Measurements from ENCODE around the gene SELP. TPM values are rescaled to one million over a fixed set of nuclear protein-coding genes. Genes with fewer than 3 reads are reported as not detected.
A peak's percentile ranks its signal among the peaks of the same experiment; 100 is the strongest.

Gene SELP
- total RNA-seq, 4 donors from 2014 or later: 8.2 to 74.5 (median 27.5) TPM

DNA sequence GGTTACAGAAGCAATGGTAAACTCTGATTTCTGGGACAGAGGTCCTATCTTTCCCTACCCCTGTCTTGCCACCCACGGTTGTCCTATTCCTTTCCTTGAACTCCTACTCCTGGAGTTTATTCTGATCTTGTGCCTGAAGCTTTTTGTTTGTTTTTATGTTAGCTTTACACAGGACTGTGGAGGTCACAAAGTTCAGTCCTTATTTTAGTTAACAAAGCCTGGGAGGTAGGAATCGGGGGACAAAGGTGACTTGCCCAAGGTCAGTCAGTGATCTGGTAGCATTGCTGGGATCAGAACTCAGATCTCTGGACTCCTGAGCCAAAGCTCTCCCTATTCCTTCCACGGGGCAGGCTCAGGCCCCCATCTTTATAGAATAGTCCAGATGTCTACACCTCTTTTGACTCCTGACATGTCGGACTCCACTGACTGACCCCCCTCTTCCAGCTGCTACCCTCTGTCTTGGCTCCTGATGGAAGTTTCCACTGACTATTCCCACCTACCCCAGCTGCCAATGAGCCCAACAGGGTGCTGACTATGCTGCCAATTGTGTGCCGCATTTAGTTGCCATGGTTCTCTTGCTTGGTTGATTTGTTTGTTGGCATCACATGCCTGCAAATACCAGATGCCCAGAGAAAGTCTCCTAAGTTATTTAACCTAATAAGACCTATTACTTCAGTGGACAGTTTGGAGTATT lies 53.5 kb downstream of the SELP start:
- TF ChIP-seq, protein P1, sequence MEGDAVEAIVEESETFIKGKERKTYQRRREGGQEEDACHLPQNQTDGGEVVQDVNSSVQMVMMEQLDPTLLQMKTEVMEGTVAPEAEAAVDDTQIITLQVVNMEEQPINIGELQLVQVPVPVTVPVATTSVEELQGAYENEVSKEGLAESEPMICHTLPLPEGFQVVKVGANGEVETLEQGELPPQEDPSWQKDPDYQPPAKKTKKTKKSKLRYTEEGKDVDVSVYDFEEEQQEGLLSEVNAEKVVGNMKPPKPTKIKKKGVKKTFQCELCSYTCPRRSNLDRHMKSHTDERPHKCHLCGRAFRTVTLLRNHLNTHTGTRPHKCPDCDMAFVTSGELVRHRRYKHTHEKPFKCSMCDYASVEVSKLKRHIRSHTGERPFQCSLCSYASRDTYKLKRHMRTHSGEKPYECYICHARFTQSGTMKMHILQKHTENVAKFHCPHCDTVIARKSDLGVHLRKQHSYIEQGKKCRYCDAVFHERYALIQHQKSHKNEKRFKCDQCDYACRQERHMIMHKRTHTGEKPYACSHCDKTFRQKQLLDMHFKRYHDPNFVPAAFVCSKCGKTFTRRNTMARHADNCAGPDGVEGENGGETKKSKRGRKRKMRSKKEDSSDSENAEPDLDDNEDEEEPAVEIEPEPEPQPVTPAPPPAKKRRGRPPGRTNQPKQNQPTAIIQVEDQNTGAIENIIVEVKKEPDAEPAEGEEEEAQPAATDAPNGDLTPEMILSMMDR (IDR thresholded peaks at IDR 0.05): no peak
- ATAC-seq (ENCODE audit: low FRiP score): no peak
- DNase-seq (ENCODE audit: low spot score): no peak

DNA sequence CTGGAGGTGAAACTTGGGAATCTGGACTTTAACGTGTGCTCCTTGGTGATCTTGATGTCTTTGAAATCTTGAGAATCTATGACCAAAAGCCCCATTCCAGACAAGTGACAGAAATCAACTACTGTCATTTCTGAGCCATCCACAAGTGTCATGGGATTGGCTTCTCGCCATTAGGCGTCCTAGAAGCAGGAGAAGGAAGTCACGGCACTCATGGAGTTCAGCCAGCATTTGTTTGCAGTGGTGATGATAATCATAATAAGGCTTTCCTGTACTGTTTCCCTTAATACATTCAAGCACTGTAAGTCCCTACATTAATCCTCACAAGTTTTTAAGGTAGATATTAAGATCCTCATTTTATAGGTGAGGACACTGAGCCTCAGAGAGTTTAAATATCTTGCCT lies 55.6 kb downstream of the SELP start:
- TF ChIP-seq, protein P1 (IDR thresholded peaks at IDR 0.05): no peak

DNA sequence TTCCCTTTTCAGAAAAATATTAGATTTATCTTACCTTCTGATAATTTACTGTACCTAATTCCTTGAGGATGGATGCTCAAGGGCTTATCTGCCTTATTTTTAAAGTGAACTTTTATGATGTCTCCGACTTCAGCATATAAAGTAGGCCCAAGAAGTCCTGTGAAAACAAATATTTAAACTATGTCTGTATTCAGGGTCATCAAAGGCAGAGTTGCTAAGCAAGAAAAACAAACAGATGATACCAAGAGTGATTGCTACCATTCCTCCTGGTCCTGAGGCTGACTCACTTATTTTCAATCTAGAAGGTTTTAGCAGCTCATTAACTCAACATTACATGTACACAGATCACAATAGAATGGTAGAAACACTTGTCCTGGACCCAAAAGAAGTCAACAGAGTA lies 57.7 kb downstream of the SELP start:
- no peak for DNase-seq (ENCODE audit: low spot score)
- ATAC-seq (ENCODE audit: low FRiP score): peak; percentile 90
- TF ChIP-seq, protein P1 (IDR thresholded peaks at IDR 0.05): no peak

More for the DNA sequence above, 55.6 kb downstream of the SELP start:
- ATAC-seq (ENCODE audit: low FRiP score) (no peak), DNase-seq (ENCODE audit: low spot score) (no peak)

DNA sequence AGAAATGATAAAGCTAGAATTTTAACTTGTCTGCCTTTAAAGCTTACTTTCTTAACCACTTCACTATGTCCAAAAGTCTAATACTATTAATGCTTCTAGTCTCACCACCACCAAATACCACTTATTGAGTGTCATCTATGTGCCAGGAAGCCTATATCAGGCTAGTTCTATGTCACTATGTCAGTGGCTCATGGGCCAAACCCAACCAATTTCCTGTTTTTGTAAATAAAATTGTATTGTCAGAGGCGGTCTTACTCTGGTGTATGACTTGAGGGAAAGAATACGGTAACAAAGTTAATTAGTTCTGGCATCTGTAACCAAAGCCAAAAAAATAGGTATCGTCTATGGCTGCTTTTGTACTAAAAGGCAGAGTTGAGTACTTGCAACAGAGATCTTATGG lies 58.5 kb downstream of the SELP start:
- TF ChIP-seq, protein P1 (IDR thresholded peaks at IDR 0.05): no peak
- DNase-seq (ENCODE audit: low spot score) (no peak), ATAC-seq (ENCODE audit: low FRiP score) (no peak)

DNA sequence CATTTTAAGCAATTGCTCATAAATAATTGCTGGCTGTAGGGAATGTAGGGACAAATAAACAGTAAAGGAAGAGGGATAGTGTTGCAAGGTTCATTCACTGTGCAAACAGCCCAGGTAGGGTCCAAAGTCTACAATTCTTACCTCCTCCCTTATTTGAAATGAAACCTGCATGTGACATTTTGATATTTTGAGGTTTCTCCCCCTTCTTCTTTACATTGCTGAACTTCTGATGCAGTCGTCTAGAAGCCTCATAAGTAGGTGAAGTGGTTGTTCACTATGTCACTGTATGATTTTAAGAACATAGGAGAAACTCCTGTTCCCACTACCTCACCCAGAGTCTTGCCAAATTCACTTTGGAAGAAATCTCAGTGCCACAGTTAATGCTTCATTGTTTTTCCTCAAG lies 59.8 kb downstream of the SELP start:
- DNase-seq (ENCODE audit: low spot score): no peak
- TF ChIP-seq, protein P1 (IDR thresholded peaks at IDR 0.05): no peak
- no peak for ATAC-seq (ENCODE audit: low FRiP score)

DNA sequence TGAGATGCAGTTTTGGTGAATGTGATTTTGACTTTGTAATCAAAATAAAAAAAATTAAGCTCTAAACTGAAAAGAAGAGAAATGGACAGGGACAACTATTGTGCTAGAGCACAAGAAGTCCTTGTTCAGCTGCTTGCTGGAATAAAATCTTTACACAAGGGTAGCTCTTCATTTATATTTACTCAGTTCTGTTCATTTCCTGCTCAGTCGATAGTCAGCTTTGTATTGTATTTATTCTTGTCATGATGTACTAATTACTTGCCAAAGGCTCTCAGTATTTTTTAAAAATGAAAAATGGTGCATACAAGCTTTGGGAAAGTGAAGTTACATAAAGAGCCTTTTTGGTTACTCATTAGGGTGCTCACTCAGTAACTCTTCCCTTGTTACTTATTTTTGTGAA lies 61.4 kb downstream of the SELP start:
- no peak for DNase-seq (ENCODE audit: low spot score)
- no peak for ATAC-seq (ENCODE audit: low FRiP score)
- TF ChIP-seq, protein P1 (IDR thresholded peaks at IDR 0.05): no peak

All from omental fat pad (tissue), 4 donors.